Astrocyte (in vitro differentiated cells and primary cell): ENCODE results near the gene ACTR3C. TPM values are rescaled to one million over a fixed set of nuclear protein-coding genes. Genes with fewer than 3 reads are reported as not detected.
A peak's percentile ranks its signal among the peaks of the same experiment; 100 is the strongest.
"Not testable (repeated sequence)": the region's sequence is repeated elsewhere in the genome, so short reads cannot be mapped to it uniquely, and the experiment has no call there.

Source experiments
- DNase-seq: peaks from one replicate; pipeline ENCODE4 v3.0.0-alpha.2; 2010; ENCODE audit warnings: low read depth
- FAIRE-seq: peaks from 2 replicates; lab custom pipeline; 2011; peaks lifted over from hg19 to GRCh38; lab: Jason Lieb, UNC
- H2AFZ ChIP-seq: 2 replicates; pipeline ENCODE4 v1.6.0; 2012; ENCODE audit warnings: low read depth, low read length, inconsistent platforms
- H3K27ac ChIP-seq: 2 replicates; pipeline ENCODE4 v1.5.1; 2011; ENCODE audit warnings: low read depth, low read length, inconsistent platforms
- H3K27me3 ChIP-seq: 2 replicates; pipeline ENCODE4 v1.6.0; 2011; ENCODE audit warnings: low read length, inconsistent platforms; ENCODE audit not compliant: insufficient read depth
- H3K36me3 ChIP-seq: 2 replicates; pipeline ENCODE4 v1.5.1; 2011; ENCODE audit warnings: low read length, inconsistent platforms; ENCODE audit not compliant: insufficient read depth
- H3K4me1 ChIP-seq: 2 replicates; pipeline ENCODE4 v1.5.1; 2011; ENCODE audit warnings: low read length, inconsistent platforms; ENCODE audit not compliant: insufficient read depth
- H3K4me2 ChIP-seq: 2 replicates; pipeline ENCODE4 v1.6.0; 2012; ENCODE audit warnings: low read length, inconsistent platforms
- H3K4me3 ChIP-seq: 2 replicates; pipeline ENCODE4 v1.5.1; 2011; ENCODE audit warnings: low read depth, mild to moderate bottlenecking, low read length, inconsistent platforms; ENCODE audit not compliant: insufficient read depth
- H3K79me2 ChIP-seq: 2 replicates; pipeline ENCODE4 v1.6.0; 2012; ENCODE audit warnings: mild to moderate bottlenecking, low read length, inconsistent platforms; ENCODE audit not compliant: insufficient read depth
- H3K9ac ChIP-seq: 2 replicates; pipeline ENCODE4 v1.6.0; 2012; ENCODE audit warnings: mild to moderate bottlenecking, low read length, inconsistent platforms
- H3K9me3 ChIP-seq: 2 replicates; pipeline ENCODE4 v1.5.1; 2012; ENCODE audit warnings: low read depth, mild to moderate bottlenecking, low read length, inconsistent platforms; ENCODE audit not compliant: insufficient read depth
- H4K20me1 ChIP-seq: 2 replicates; pipeline ENCODE4 v1.6.0; 2012; ENCODE audit warnings: low read length, inconsistent platforms; ENCODE audit not compliant: insufficient read depth
- H3K27ac Mint-ChIP-seq: one replicate; pipeline ENCODE4 v1.8.0; 2021; ENCODE audit warnings: mild to moderate bottlenecking, mixed read lengths; ENCODE audit not compliant: unreplicated experiment
- H3K27me3 Mint-ChIP-seq: one replicate; pipeline ENCODE4 v1.8.0; 2021; ENCODE audit warnings: low read depth, mixed read lengths; ENCODE audit not compliant: unreplicated experiment
- H3K36me3 Mint-ChIP-seq: one replicate; pipeline ENCODE4 v1.8.0; 2021; ENCODE audit warnings: low read depth, mixed read lengths; ENCODE audit not compliant: unreplicated experiment
- H3K4me1 Mint-ChIP-seq: one replicate; pipeline ENCODE4 v1.8.0; 2021; ENCODE audit warnings: low read depth, mixed read lengths; ENCODE audit not compliant: unreplicated experiment
- H3K4me3 Mint-ChIP-seq: one replicate; pipeline ENCODE4 v1.8.0; 2021; ENCODE audit warnings: mild to moderate bottlenecking, moderate library complexity, mixed read lengths; ENCODE audit not compliant: unreplicated experiment
- H3K9me3 Mint-ChIP-seq: one replicate; pipeline ENCODE4 v1.8.0; 2021; ENCODE audit warnings: mild to moderate bottlenecking, mixed read lengths; ENCODE audit not compliant: unreplicated experiment
- total RNA-seq: library from RNA; stranded (reverse); gene quantifications from 2 replicates; pipeline ENCODE4 v1.2.1, GENCODE V29; 2021

The ACTR3C gene
- total RNA-seq, 1 donor from 2014 or later, result 0.25 TPM

GRCh38 chr7:150245208-150245607, 78.1 kb downstream of the ACTR3C start:
- FAIRE-seq, result peak; percentile 29

GRCh38 chr7:150242935-150243334, 80.4 kb downstream of the ACTR3C start:
- H3K36me3 ChIP-seq, H3K4me1 Mint-ChIP-seq, H3K27ac ChIP-seq, H3K79me2 ChIP-seq, H3K27me3 ChIP-seq, H3K27ac Mint-ChIP-seq, H3K9ac ChIP-seq, FAIRE-seq, DNase-seq, H3K4me3 Mint-ChIP-seq, H4K20me1 ChIP-seq, H3K4me3 ChIP-seq, H2AFZ ChIP-seq, H3K4me1 ChIP-seq, H3K9me3 Mint-ChIP-seq, H3K9me3 ChIP-seq, H3K4me2 ChIP-seq, H3K27me3 Mint-ChIP-seq, H3K36me3 Mint-ChIP-seq: not testable (repeated sequence)

More at GRCh38 chr7:150245208-150245607, 78.1 kb downstream of the ACTR3C start:
- not testable (repeated sequence) for H3K27ac ChIP-seq, H3K36me3 Mint-ChIP-seq, H3K9me3 ChIP-seq, H3K79me2 ChIP-seq, H3K4me1 Mint-ChIP-seq, H4K20me1 ChIP-seq, H2AFZ ChIP-seq, H3K9me3 Mint-ChIP-seq, H3K27me3 ChIP-seq, DNase-seq, H3K4me1 ChIP-seq, H3K4me3 ChIP-seq, H3K36me3 ChIP-seq, H3K4me3 Mint-ChIP-seq, H3K27me3 Mint-ChIP-seq, H3K9ac ChIP-seq, H3K27ac Mint-ChIP-seq, H3K4me2 ChIP-seq

GRCh38 chr7:150225444-150225843, 97.9 kb downstream of the ACTR3C start:
- not testable (repeated sequence) for H3K4me3 ChIP-seq, H3K9ac ChIP-seq, H4K20me1 ChIP-seq, FAIRE-seq, H3K4me1 Mint-ChIP-seq, H3K4me3 Mint-ChIP-seq, H3K27me3 ChIP-seq, H3K27ac ChIP-seq, DNase-seq, H3K36me3 ChIP-seq, H3K79me2 ChIP-seq, H3K9me3 ChIP-seq, H3K4me2 ChIP-seq, H3K36me3 Mint-ChIP-seq, H3K4me1 ChIP-seq, H3K9me3 Mint-ChIP-seq, H3K27ac Mint-ChIP-seq, H2AFZ ChIP-seq
- peaks cover 31% of the 10 kb centered on the region for H3K27me3 Mint-ChIP-seq

GRCh38 chr7:150222083-150222972, 101.0 kb downstream of the ACTR3C start:
- not testable (repeated sequence) for H3K79me2 ChIP-seq, H3K9me3 ChIP-seq, H3K9me3 Mint-ChIP-seq, H3K27ac ChIP-seq, H3K9ac ChIP-seq, H3K4me1 Mint-ChIP-seq, H3K4me2 ChIP-seq, DNase-seq, H3K36me3 ChIP-seq, H3K27ac Mint-ChIP-seq, H4K20me1 ChIP-seq, H3K36me3 Mint-ChIP-seq, H3K4me3 ChIP-seq, FAIRE-seq, H3K27me3 ChIP-seq, H2AFZ ChIP-seq, H3K4me1 ChIP-seq
- peak overlapping the region; percentile 15 for H3K4me3 Mint-ChIP-seq
- peaks cover 35% of the 10 kb centered on the region for H3K27me3 Mint-ChIP-seq

GRCh38 chr7:150220673-150221181, 102.6 kb downstream of the ACTR3C start:
- not testable (repeated sequence) for H3K27ac ChIP-seq, H3K4me2 ChIP-seq, DNase-seq, H3K4me1 Mint-ChIP-seq, H3K4me3 ChIP-seq, H3K9ac ChIP-seq, H3K36me3 ChIP-seq, H3K4me1 ChIP-seq, H3K9me3 ChIP-seq, FAIRE-seq, H3K9me3 Mint-ChIP-seq, H4K20me1 ChIP-seq, H2AFZ ChIP-seq, H3K27me3 ChIP-seq, H3K36me3 Mint-ChIP-seq, H3K27ac Mint-ChIP-seq, H3K79me2 ChIP-seq
- H3K27me3 Mint-ChIP-seq, result peaks cover 30% of the 10 kb centered on the region
- peak overlapping the region; percentile 54 for H3K4me3 Mint-ChIP-seq
